IMR-90 (cell line): ENCODE measurements around the gene IRF2. TPM values are rescaled to one million over a fixed set of nuclear protein-coding genes. Genes with fewer than 3 reads are reported as not detected.

Experiments
- ATAC-seq: fragments of 200-7000 bp; cut with Tn5 transposase; 2 replicates; pipeline ENCODE4 v1.9.1; 2020; ENCODE audit warnings: low read depth, mild to moderate bottlenecking, moderate library complexity
- BruUV-seq: library from RNA; stranded (reverse); fragments of 400-500 nt; replicated peaks from 2 replicates; lab custom pipeline; 2021; lab: Mats Ljungman, UMichigan
- CTCF ChIA-PET: fragments of 300-600 bp; formaldehyde crosslinking; extraction: SDS; loops from one replicate; lab custom pipeline; 2021; ENCODE audit warnings: antibody characterized with exemption; lab: Yijun Ruan, JAX
- POLR2A ChIA-PET: fragments of 300-600 bp; sonication (Branson Sonifier 250); formaldehyde crosslinking; loops from one replicate; lab custom pipeline; 2022; ENCODE audit warnings: antibody characterized with exemption; ENCODE audit not compliant: unreplicated experiment; lab: Charles Lee
- DNase-seq: peaks from one replicate; pipeline ENCODE4 v3.0.0; 2013
- H2AFZ ChIP-seq: replicated peaks from 2 replicates; pipeline ENCODE3; 2013; ENCODE audit warnings: low read length, mild to moderate bottlenecking; ENCODE audit not compliant: poor library complexity
- H2AK5ac ChIP-seq: 2 replicates; pipeline ENCODE4 v1.6.1; 2013; ENCODE audit warnings: low read depth, low read length, inconsistent platforms
- H2AK9ac ChIP-seq: replicated peaks from 2 replicates; pipeline ENCODE3; 2013; ENCODE audit warnings: mild to moderate bottlenecking, low read depth, low read length, moderate library complexity; ENCODE audit not compliant: poor library complexity
- H2BK120ac ChIP-seq: 2 replicates; pipeline ENCODE4 v1.6.1; 2013; ENCODE audit warnings: low read depth, low read length, inconsistent platforms
- H2BK15ac ChIP-seq: 3 replicates; pipeline ENCODE4 v1.6.1; 2013; ENCODE audit warnings: low read depth, low read length, inconsistent platforms
- H2BK20ac ChIP-seq: 2 replicates; pipeline ENCODE4 v1.6.1; 2013; ENCODE audit warnings: low read depth, mild to moderate bottlenecking, inconsistent platforms, low read length, moderate library complexity
- H2BK5ac ChIP-seq: 2 replicates; pipeline ENCODE4 v1.6.1; 2013; ENCODE audit warnings: mild to moderate bottlenecking, low read depth, low read length, inconsistent platforms; ENCODE audit not compliant: poor library complexity, severe bottlenecking
- H3K14ac ChIP-seq: replicated peaks from 2 replicates; pipeline ENCODE4 v1.6.1; 2013; ENCODE audit warnings: low read depth, low read length, inconsistent platforms
- H3K18ac ChIP-seq: 2 replicates; pipeline ENCODE4 v1.6.1; 2013; ENCODE audit warnings: low read depth, low read length, control low read depth
- H3K23ac ChIP-seq: 2 replicates; pipeline ENCODE4 v1.6.1; 2013; ENCODE audit warnings: low read depth, low read length, inconsistent platforms
- H3K27ac ChIP-seq: 2 replicates; pipeline ENCODE4 v1.5.1; 2013; ENCODE audit warnings: mild to moderate bottlenecking, control low read depth, low read length; ENCODE audit not compliant: insufficient read depth
- H3K27me3 ChIP-seq: 2 replicates; pipeline ENCODE4 v1.6.1; 2013; ENCODE audit warnings: low read length; ENCODE audit not compliant: control insufficient read depth, insufficient read depth
- H3K36me3 ChIP-seq: 2 replicates; pipeline ENCODE4 v1.6.1; 2013; ENCODE audit warnings: low read length, mixed read lengths; ENCODE audit not compliant: control insufficient read depth, insufficient read depth
- H3K4ac ChIP-seq: 2 replicates; pipeline ENCODE4 v1.6.1; 2013; ENCODE audit warnings: low read depth, low read length, inconsistent platforms
- H3K4me1 ChIP-seq: 2 replicates; pipeline ENCODE4 v1.6.1; 2013; ENCODE audit warnings: low read length, mixed read lengths; ENCODE audit not compliant: control insufficient read depth, insufficient read depth
- H3K4me2 ChIP-seq: 2 replicates; pipeline ENCODE4 v1.6.1; 2013; ENCODE audit warnings: low read depth, mild to moderate bottlenecking, control low read depth, low read length, moderate library complexity
- H3K4me3 ChIP-seq: 2 replicates; pipeline ENCODE4 v1.5.1; 2013; ENCODE audit warnings: low read depth, mild to moderate bottlenecking, control low read depth, low read length, moderate library complexity; ENCODE audit not compliant: insufficient read depth
- H3K56ac ChIP-seq: 2 replicates; pipeline ENCODE4 v1.6.1; 2013; ENCODE audit warnings: low read length, inconsistent platforms; ENCODE audit not compliant: insufficient read depth; ENCODE audit errors: extremely low read depth
- H3K79me1 ChIP-seq, 2 experiments: 2 replicates each; pipeline ENCODE4 v1.6.1; 2013; ENCODE audit warnings: low read length in 2 of 2, inconsistent platforms in 1 of 2, low read depth in 1 of 2
- H3K9ac ChIP-seq: 2 replicates; pipeline ENCODE4 v1.6.1; 2013; ENCODE audit warnings: low read depth, low read length, control low read depth
- H3K9me1 ChIP-seq: 2 replicates; pipeline ENCODE4 v1.6.1; 2013; ENCODE audit warnings: low read length, inconsistent platforms; ENCODE audit not compliant: insufficient read depth
- H3K9me3 ChIP-seq: 2 replicates; pipeline ENCODE4 v1.6.1; 2013; ENCODE audit warnings: low read length; ENCODE audit not compliant: control insufficient read depth, insufficient read depth
- H4K20me1 ChIP-seq: 2 replicates; pipeline ENCODE4 v1.6.1; 2013; ENCODE audit warnings: low read length, inconsistent platforms; ENCODE audit not compliant: insufficient read depth
- H4K5ac ChIP-seq: 2 replicates; pipeline ENCODE4 v1.6.1; 2013; ENCODE audit warnings: mild to moderate bottlenecking, low read depth, low read length, control low read depth
- H4K8ac ChIP-seq, 2 experiments: 2 replicates each; pipeline ENCODE4 v1.6.1; 2013; ENCODE audit warnings: low read depth in 2 of 2, low read length in 2 of 2, control low read depth in 1 of 2, inconsistent platforms in 1 of 2
- H4K91ac ChIP-seq: 2 replicates; pipeline ENCODE4 v1.6.1; 2013; ENCODE audit warnings: low read depth, low read length, inconsistent platforms; ENCODE audit not compliant: insufficient read depth
- FOS ChIP-seq: fragments of 150-350 bp; IDR thresholded peaks from 2 replicates; pipeline ENCODE4 v1.6.1; 2016; ENCODE audit warnings: low read depth, low read length
- NFE2L2 ChIP-seq: fragments of 150-350 bp; IDR thresholded peaks from 2 replicates; pipeline ENCODE4 v1.6.1; 2016; ENCODE audit warnings: low read depth, mild to moderate bottlenecking, low read length
- WGBS, 2 experiments: methylation state at CpG; one replicate each; pipeline versions ENCODE4 v1.1.5 to v1.1.7; 2013; ENCODE audit warnings: missing lambda C conversion rate in 2 of 2; ENCODE audit not compliant: insufficient read length in 1 of 2; ENCODE audit errors: extremely low coverage in 2 of 2; 5-methylcytosine and 5-hydroxymethylcytosine counted together
- dilution Hi-C: fragments of 300-500 bp; cut with HindIII; formaldehyde crosslinking; loops from one replicate; pipeline ENCODE4 v1.14.3; 2018; ENCODE audit warnings: low sequenced_read_pairs; ENCODE audit not compliant: unreplicated experiment
- in situ Hi-C: fragments of 300-500 bp; cut with MboI; formaldehyde crosslinking; loops from 3 replicates; pipeline ENCODE4 v1.14.3; 2019; ENCODE audit warnings: low sequenced_read_pairs, inconsistent platforms, mixed read lengths
- intact Hi-C: fragments of 100-400 bp; cut with micrococcal nuclease; formaldehyde crosslinking; loops from 2 replicates; pipeline ENCODE4 v1.10.0; 2022
- polyA plus RNA-seq, 3 experiments: library from polyadenylated mRNA; depleted of rRNA; stranded (reverse); fragments of >200 nt; gene quantifications; 2 replicates each; pipeline ENCODE4 v1.2.3, GENCODE V29; 2012; ENCODE audit warnings: low replicate concordance in 1 of 3
- total RNA-seq: library from RNA; depleted of rRNA; stranded (reverse); fragments of >200 nt; gene quantifications from 2 replicates; pipeline ENCODE4 v1.2.3, GENCODE V29; 2012

Gene IRF2
- total and polyA plus RNA-seq, 2 of the 4 experiments (the other 2 are of a cell fraction): 16.5 to 21.9 TPM

DNA sequence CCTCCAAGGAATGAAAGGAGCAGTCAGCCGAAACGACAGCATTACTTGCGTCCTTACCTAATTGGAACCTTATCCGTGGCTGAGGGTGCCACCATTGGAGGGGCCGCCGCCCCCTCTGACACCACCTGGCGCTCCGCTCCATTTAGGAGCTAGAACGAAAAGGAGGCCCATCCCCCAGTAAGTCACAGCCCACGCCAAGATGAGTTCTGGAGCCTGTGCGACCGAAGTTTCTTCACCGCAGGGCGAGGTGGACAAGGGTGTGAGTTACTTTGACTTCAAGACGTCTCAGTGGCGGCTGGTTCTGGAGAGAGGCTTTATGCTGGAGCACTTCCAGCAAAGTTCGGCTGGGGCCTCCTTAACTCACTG is 729 bp upstream of the IRF2 start:
- H4K91ac ChIP-seq: peak overlapping the region; percentile 83
- peak overlapping the region; percentile 63 for H4K5ac ChIP-seq
- H2AK9ac ChIP-seq: peak overlapping the region; percentile 91
- H2BK5ac ChIP-seq: peak overlapping the region; percentile 75
- H3K56ac ChIP-seq: peak overlapping the region; percentile 94
- no peaks in the 10 kb centered on the region for H3K27me3 ChIP-seq
- intact Hi-C loops: loop anchor here (1.0 to 2.0 kb wide), 2 partner anchors 59 to 74 kb away; no protein-coding TSS in a partner anchor
- H3K79me1 ChIP-seq: peaks cover 9 to 39% of the 10 kb centered on the region in 2 experiments
- H3K9ac ChIP-seq: peak overlapping the region; percentile 96
- no peaks in the 10 kb centered on the region for H3K36me3 ChIP-seq
- H4K20me1 ChIP-seq: peaks cover 11% of the 10 kb centered on the region; the same call in 1 of the 2 replicates
- H2AFZ ChIP-seq: peak overlapping the region; percentile 88
- peak overlapping the region; percentile 1 for H2BK20ac ChIP-seq
- BruUV-seq: TSS peak; percentile 81
- peak overlapping the region; percentile 73 for H2BK120ac ChIP-seq
- H3K4me1 ChIP-seq: peaks cover 4% of the 10 kb centered on the region; the same call in 1 of the 2 replicates
- peak; percentile 0; the same call in 1 of the 2 replicates for ATAC-seq
- in situ Hi-C loops: loop anchor here (5.0 kb wide), 1 partner anchor 188 kb away; no protein-coding TSS in a partner anchor
- H3K23ac ChIP-seq: peak overlapping the region; percentile 97
- H3K9me1 ChIP-seq: peaks cover 7% of the 10 kb centered on the region; the same call in 1 of the 2 replicates
- H3K4ac ChIP-seq: peak overlapping the region; percentile 96
- dilution Hi-C loops: no loop called here
- POLR2A ChIA-PET: no interaction called here
- peak overlapping the region; percentile 91 for H3K4me3 ChIP-seq
- peak overlapping the region; percentile 91 for H3K14ac ChIP-seq
- H3K4me2 ChIP-seq: peak overlapping the region; percentile 92
- peak; percentile 35 for DNase-seq
- peak overlapping the region; percentile 73 for H3K18ac ChIP-seq
- peak overlapping the region; percentile 56; the same call in 2 of the 3 replicates for H2BK15ac ChIP-seq
- TF ChIP-seq FOS (no peak), NFE2L2 (no peak)
- peak overlapping the region; percentile 92 for H3K27ac ChIP-seq
- no peaks in the 10 kb centered on the region for H3K9me3 ChIP-seq
- H4K8ac ChIP-seq: peak overlapping the region; percentile 49 to 69; a peak in 3 of 4 replicates
- WGBS, 2 experiments: no CpG with 5 or more reads among the region's 17 CpGs
- CTCF ChIA-PET: interaction anchor here (0.6 kb wide), 1 partner anchor 112 kb away, joined by 3 read pairs; no protein-coding TSS in a partner anchor
- H2AK5ac ChIP-seq: peak overlapping the region; percentile 91
